ENCODE measurements around the gene NT5DC3. TPM values are rescaled to one million over a fixed set of nuclear protein-coding genes. Genes with fewer than 3 reads are reported as not detected.
"Not testable (repeated sequence)": the region's sequence is repeated elsewhere in the genome, so short reads cannot be mapped to it uniquely, and the experiment has no call there.

The NT5DC3 gene
- polyA plus RNA-seq, 12 donors: 4.7 to 15.6 (median 10.6) TPM; not detected in 1

GRCh38 chr12:103810111-103810510, 30.9 kb downstream of the NT5DC3 start:
- no peak for DNase-seq

DNA sequence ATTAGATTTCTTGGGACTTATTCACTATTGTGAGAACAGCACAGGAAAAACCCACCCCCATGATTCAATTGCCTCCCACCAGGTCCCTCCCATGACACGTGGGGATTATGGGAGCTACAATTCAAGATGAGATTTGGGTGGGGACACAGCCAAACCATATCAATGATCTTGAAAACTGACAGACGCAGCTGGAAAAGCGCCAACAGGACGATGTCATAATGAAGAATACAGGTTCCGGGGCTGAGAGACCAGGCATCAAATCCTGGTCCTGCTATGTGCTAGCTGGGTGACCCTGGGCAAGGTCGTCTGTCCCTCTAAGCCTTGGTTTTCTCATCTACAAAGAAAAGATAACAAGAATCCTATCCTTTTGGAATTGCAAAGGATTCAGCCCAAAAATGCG, 31.4 kb downstream of the NT5DC3 start:
- not testable (repeated sequence) for DNase-seq

DNA sequence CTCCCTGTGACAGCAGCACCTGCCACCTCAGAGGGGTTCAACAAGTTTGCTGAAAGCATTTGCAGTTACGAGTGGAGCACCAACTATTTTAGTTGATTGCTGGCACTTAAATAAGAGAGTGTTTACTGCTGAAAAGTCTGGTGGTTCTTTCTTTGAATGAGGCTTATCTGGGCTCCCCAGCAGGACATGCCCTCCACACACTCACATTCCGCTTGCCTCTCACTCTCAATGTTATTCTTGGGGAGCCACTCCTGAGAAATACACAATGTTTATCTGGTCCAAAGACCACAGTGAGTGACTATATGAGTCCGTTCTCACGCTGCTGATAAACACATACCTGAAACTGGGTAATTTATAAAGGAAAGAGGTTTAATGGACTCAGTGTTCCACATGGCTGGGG, 31.9 kb downstream of the NT5DC3 start:
- no peak for DNase-seq

- no peak for DNase-seq
Observed at GRCh38 chr12:103808239-103808880, 32.7 kb downstream of the NT5DC3 start.

- no peak for DNase-seq
Observed at GRCh38 chr12:103807561-103808238, 33.3 kb downstream of the NT5DC3 start.

DNA sequence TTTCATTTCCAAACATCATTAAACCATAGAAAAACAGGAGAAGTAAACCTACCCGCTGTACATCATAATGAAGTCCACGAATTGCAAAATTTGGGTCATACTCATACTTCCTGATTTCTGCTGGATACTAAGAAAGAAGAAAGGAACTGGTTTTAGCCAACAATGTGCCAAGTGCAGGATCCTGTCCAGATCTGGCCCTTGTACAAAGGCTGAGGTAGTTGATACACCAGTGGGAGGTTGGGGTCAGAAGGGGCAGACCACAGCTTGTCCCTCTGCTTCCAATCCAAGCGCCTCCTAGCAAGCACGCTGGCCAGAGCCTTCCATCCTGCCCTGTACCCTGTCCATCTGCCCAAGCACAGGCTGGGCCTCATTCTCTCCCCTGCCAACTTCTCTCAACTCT, 34.2 kb downstream of the NT5DC3 start:
- no peak for DNase-seq

DNA sequence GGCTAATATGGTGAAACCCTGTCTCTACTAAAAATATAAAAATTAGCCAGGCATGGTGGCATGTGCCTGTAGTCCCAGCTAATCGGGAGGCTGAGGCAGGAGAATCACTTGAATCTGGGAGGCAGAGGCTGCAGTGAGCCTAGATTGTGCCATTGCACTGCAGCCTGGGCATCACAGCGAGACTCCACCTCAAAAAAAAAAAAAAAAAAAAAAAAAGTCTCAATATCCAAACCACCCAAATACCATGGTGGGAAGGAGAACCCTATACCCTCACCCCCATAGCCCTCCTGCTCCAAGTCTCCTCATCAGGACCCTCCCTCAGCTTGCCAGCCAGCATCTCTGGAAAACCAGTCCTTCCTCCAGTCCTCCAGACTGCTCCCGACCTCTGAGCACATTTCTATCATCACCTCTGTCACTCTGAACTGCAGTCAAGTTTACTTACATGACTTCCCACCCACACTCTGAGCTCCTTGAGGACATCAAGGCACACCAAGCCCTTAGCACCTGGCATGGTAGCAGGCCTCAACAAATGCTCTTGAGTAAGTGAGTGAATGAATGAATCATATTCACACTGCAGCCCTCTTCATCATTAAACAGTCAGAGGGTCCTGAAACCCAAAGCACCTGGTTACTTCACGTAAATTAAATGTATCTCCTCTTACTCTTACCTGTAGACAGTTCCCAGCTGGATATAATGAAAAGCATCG, 35.2 kb downstream of the NT5DC3 start:
- no peak for DNase-seq

DNA sequence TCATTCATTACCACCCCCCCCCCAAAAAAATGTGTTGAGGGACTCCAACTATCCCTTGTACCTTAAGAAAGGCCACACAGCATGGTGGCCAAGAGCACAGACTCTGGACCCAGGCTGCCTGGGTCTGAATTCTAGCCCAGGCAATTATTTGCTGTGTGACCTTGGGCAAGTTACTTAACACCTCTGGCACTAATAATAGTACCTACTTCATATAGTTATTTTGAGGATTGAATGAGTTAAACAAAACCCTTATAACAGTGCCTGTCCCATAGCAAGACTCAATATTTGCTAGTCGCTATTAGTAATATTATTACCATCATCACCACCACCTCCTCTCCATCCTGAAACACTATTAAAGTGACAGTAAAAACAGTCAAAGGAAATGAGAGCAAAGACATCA, 37.2 kb downstream of the NT5DC3 start:
- no peak for DNase-seq

DNA sequence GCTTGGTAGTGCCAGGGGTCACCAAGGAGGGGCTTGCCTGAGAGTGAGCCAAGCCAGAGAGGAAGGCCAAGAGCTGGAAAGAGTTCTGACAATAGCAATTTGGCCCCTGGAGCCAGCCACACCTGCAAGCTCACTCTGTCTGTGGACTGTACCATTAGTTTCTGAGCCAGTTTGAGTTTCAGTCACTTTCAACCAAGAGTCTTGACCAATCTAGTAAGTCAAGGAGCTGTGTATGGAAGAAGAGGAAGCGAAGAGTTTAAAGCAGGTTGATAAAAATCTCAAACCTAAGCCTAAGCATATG, 38.5 kb downstream of the NT5DC3 start:
- no peak for DNase-seq

DNA sequence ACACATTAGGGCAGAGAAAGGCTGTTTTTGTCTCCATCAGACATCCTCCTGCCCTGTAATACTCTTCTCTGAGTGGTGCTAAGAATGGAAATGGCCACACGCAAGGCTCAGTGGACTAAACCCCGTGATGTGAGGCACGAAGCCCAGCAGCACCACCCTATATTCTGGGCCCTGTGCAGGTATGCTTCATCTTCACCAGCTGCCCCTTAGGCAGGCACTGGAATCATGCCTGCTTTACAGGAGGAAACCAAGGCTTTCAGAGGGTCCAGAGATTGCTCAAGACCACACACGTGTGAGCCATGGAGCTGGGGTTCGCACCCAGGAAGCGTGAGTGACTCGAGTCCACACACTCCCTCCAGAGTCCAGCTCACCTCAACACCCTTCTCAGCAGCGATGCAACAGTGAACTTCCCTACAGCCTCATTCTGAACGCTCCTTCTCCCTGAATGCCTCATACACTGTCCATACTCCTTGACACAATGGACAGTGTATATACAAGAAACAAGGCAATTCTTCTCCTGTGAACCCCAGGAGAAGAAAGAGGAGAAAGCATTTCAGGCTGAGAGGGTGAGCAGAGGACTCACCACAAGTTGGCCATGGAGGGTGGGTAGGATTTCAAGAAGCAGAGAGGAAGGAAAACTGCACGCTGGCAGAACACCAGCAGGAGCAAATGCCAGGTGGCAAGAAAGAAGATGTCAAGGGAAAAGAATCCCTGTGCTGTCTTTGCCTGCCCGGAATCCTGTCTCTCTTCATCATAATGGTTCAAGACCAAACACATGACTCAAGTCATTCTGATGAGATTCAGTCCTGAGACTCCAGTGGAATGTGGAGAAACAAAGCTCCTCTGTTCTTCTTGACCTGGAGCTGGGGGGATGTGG, 39.1 kb downstream of the NT5DC3 start:
- no peak for DNase-seq

DNA sequence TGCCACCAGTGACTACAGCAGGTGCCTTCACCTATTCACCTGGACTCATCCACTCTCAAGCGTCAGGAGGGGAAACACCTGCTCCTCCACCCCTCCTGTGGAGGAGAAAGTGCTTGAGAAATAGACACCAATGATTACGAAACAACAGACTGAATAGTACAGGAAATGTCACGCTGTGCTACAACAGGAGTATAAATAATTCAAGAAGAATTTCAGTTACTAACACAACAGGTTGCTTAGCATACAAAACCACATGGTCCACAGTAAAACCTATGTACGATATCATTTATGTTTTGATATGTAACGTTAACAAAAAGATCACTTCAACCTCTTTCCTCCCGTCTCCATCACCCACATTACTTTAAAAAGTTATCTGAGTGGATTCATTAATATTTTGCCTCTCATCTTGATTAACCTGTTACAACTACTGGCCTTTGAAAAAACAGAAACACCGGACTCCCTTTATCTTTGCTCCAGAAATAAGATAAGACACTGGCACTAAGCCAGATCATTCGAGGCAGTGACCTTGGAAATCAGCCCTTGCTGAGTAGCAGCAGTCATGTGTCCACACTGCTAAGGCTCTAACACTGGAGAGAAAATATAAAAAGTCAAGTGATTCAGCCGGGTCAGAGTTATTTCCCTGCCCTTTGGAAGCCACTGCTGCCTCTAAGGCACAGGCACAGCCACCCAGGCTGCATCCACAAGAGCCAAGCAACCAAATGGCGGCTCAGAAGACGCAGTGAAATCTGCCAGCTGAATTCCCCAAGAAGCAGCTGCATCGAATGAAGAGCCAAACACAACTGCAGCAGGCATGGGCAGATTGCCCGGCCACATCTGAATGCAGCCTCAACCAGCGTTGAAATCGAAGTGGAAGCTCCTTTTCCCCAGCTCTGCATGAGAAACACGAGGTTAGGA, 40.9 kb downstream of the NT5DC3 start:
- DNase-seq: peak; percentile 58

DNA sequence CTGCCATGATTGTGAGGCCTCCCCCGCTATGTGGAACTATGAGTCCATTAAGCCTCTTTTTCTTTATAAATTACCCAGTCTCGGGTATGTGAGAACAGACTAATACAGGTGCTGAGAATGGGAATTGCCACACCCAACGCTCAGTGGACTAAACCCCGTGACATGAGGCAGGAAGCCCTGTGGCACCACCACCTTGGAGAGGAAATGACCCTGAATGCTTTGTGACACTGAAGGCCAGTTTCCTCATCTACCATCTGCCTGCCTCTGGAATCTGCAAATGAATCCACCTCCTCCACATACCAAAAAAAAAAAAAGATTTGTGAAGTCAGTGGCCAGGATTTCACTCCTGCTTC, 41.6 kb downstream of the NT5DC3 start:
- DNase-seq: no peak

- no peak for DNase-seq
Observed at GRCh38 chr12:103798586-103798985, 42.4 kb downstream of the NT5DC3 start.

DNA sequence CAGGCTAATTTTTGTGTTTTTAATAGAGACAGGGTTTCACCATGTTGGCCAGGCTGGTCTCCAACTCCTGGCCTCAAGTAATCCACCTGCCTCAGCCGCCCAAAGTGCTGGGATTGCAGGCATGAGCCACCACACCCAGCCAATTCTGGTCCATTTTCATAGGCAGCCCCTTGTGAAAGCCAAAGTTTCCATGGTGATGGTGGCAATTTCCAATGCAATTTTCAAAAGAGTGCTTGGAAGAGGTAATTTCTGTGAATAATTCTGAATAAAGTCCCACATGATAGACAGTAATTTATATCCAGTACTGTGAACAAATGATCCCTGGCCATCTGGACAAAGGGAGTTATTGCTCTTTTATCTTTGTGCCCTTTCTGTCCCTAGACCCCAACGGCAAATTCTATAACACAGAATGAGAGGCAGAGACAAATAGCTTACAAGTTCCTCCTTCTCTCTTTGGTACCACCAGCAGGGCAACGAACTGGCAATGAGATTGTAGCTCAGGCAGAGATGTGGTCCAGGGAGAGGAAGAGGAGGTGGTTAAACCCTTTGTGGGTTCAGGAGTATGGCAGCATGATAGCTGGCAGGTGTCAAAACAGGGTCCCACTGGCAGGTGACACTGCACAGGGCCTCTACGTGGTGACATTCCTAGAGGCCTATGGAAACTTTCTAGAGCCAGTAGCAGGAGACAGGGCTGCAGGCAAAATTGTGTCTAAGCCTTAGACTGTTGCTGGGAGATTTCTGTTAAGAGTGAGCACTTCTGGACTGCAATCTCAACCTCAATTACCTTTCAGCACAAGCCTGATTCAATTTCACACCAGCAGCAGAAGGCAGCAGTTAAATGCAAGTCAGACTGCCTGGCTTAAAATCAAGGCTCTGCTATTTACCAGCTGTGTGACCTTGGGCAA, 46.5 kb downstream of the NT5DC3 start:
- DNase-seq: no peak

DNA sequence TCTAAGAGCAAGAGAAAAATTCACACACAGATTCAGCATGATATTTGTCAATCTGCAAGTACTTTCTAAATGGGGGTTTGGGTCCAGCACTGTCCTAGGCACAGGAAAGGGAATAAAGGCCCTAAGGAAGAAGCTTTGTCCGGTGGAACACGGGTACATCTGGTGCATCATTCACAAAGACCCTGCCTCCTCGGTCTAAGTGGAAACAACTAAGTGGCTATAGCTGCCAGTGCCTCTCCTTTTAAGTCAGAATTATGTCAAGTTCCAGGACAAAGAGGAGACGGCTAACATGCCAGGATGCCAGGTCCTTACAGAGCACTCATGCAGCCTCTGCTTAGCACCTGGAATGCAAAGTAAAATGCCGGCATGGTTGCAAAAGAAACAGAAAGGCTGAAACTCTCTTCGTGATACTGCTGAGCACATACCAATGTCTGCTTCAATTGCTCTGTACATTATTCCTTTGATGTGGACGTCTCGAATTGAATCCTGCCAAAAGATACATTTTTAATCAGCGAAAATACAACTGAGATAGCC, 47.5 kb downstream of the NT5DC3 start:
- no peak for DNase-seq

GRCh38 chr12:103793046-103793445, 48.0 kb downstream of the NT5DC3 start:
- no peak for DNase-seq

DNA sequence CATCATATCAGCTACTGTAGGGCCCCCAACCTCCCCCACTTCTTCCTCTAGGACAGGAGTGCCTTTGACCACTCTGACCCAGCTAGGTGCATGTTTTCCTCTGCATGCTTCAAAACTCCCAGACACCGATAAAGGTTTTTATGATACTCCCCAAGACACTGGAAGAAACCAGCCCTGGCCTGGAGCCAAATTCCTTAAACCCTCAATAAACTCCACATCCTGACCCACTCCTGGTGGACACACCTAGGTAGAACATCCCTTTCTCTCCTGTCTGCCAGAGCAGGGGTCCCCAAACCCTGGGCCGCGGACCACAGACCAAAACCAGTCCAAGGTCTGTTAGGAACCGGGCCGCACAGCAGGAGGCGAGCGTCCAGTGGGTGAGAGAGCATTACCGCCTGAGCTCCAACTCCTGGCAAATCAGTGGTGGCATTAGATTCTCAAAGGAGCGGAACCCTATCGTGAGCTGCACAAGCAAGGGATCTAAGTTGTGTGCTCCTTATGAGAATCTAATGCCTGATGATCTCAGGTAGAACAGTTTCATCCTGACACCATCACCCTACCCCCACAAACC, 49.6 kb downstream of the NT5DC3 start:
- no peak for DNase-seq

GRCh38 chr12:103786201-103786600, 54.8 kb downstream of the NT5DC3 start:
- no peak for DNase-seq

- DNase-seq: no peak
Observed at GRCh38 chr12:103785243-103786031, 55.6 kb downstream of the NT5DC3 start.
